T-helper 2 cell treated with Interferon-gamma antibody and Interleukin-4, amounts not matched to agents 5 μg/mL and 100 μg/mL, for 36 hours (primary cell): ENCODE data around the gene RAD51B.
"Not testable (repeated sequence)": the region's sequence is repeated elsewhere in the genome, so short reads cannot be mapped to it uniquely, and the experiment has no call there.

Source experiments
- DNase-seq: peaks from one replicate; pipeline ENCODE4 v3.0.0; 2021; ENCODE audit warnings: low spot score
- H3K27ac Mint-ChIP-seq: one replicate; pipeline ENCODE4 v1.8.0; 2021; ENCODE audit warnings: mild to moderate bottlenecking, mixed read lengths
- H3K27me3 Mint-ChIP-seq: one replicate; pipeline ENCODE4 v1.8.0; 2021; ENCODE audit warnings: low read depth, mixed read lengths
- H3K36me3 Mint-ChIP-seq: one replicate; pipeline ENCODE4 v1.8.0; 2021; ENCODE audit warnings: low read depth, mixed read lengths
- H3K4me1 Mint-ChIP-seq: one replicate; pipeline ENCODE4 v1.8.0; 2021; ENCODE audit warnings: low read depth, mixed read lengths
- H3K4me3 Mint-ChIP-seq: one replicate; pipeline ENCODE4 v1.8.0; 2022; ENCODE audit warnings: mild to moderate bottlenecking, moderate library complexity, mixed read lengths
- H3K9me3 Mint-ChIP-seq: one replicate; pipeline ENCODE4 v1.8.0; 2021; ENCODE audit warnings: mixed read lengths

Gene RAD51B

GRCh38 chr14:67982711-67983608 is 163.4 kb downstream of the RAD51B start:
- H3K9me3 Mint-ChIP-seq: no peaks in the 10 kb centered on the region
- H3K27me3 Mint-ChIP-seq: no peaks in the 10 kb centered on the region
- no peak overlapping the region for H3K4me3 Mint-ChIP-seq
- no peak for DNase-seq
- H3K36me3 Mint-ChIP-seq: no peaks in the 10 kb centered on the region
- no peaks in the 10 kb centered on the region for H3K4me1 Mint-ChIP-seq
- no peak overlapping the region for H3K27ac Mint-ChIP-seq

GRCh38 chr14:67984274-67984673 is 164.7 kb downstream of the RAD51B start:
- Mint-ChIP-seq H3K27me3 (no peaks in the 10 kb centered on the region), H3K27ac (no peak overlapping the region), H3K4me3 (no peak overlapping the region), H3K4me1 (no peaks in the 10 kb centered on the region), H3K9me3 (no peaks in the 10 kb centered on the region), H3K36me3 (no peaks in the 10 kb centered on the region)
- DNase-seq: no peak

GRCh38 chr14:67986131-67986841 is 166.7 kb downstream of the RAD51B start:
- Mint-ChIP-seq H3K4me3 (no peak overlapping the region), H3K9me3 (no peaks in the 10 kb centered on the region), H3K27me3 (no peaks in the 10 kb centered on the region), H3K4me1 (no peaks in the 10 kb centered on the region), H3K36me3 (no peaks in the 10 kb centered on the region), H3K27ac (no peak overlapping the region)
- DNase-seq: no peak

GRCh38 chr14:67987606-67988005 is 168.0 kb downstream of the RAD51B start:
- H3K4me3 Mint-ChIP-seq: no peak overlapping the region
- no peaks in the 10 kb centered on the region for H3K36me3 Mint-ChIP-seq
- DNase-seq: no peak
- H3K9me3 Mint-ChIP-seq: no peaks in the 10 kb centered on the region
- no peaks in the 10 kb centered on the region for H3K4me1 Mint-ChIP-seq
- H3K27ac Mint-ChIP-seq: no peak overlapping the region
- H3K27me3 Mint-ChIP-seq: no peaks in the 10 kb centered on the region

GRCh38 chr14:67988210-67988609 is 168.6 kb downstream of the RAD51B start:
- not testable (repeated sequence) for H3K27me3 Mint-ChIP-seq, DNase-seq, H3K4me1 Mint-ChIP-seq, H3K36me3 Mint-ChIP-seq, H3K4me3 Mint-ChIP-seq, H3K27ac Mint-ChIP-seq, H3K9me3 Mint-ChIP-seq

GRCh38 chr14:67990576-67990975 is 171.0 kb downstream of the RAD51B start:
- Mint-ChIP-seq H3K9me3 (no peaks in the 10 kb centered on the region), H3K27ac (no peak overlapping the region), H3K4me3 (no peak overlapping the region), H3K36me3 (no peaks in the 10 kb centered on the region), H3K27me3 (no peaks in the 10 kb centered on the region), H3K4me1 (no peaks in the 10 kb centered on the region)
- no peak for DNase-seq

- no peak for DNase-seq
- no peaks in the 10 kb centered on the region for H3K36me3 Mint-ChIP-seq
- H3K27me3 Mint-ChIP-seq: no peaks in the 10 kb centered on the region
- no peak overlapping the region for H3K4me3 Mint-ChIP-seq
- H3K4me1 Mint-ChIP-seq: no peaks in the 10 kb centered on the region
- no peaks in the 10 kb centered on the region for H3K9me3 Mint-ChIP-seq
- no peak overlapping the region for H3K27ac Mint-ChIP-seq
These were observed 175.0 kb downstream of the RAD51B start for GRCh38 chr14:67994531-67994930.

- H3K36me3 Mint-ChIP-seq: no peaks in the 10 kb centered on the region
- DNase-seq: no peak
- H3K4me1 Mint-ChIP-seq: no peaks in the 10 kb centered on the region
- no peaks in the 10 kb centered on the region for H3K27me3 Mint-ChIP-seq
- H3K4me3 Mint-ChIP-seq: no peak overlapping the region
- no peak overlapping the region for H3K27ac Mint-ChIP-seq
- H3K9me3 Mint-ChIP-seq: no peaks in the 10 kb centered on the region
These were observed 176.7 kb downstream of the RAD51B start for GRCh38 chr14:67996235-67996634.

GRCh38 chr14:67998834-67999233 is 179.3 kb downstream of the RAD51B start:
- Mint-ChIP-seq H3K27ac (no peak overlapping the region), H3K4me3 (no peak overlapping the region), H3K9me3 (no peaks in the 10 kb centered on the region), H3K4me1 (no peaks in the 10 kb centered on the region), H3K36me3 (no peaks in the 10 kb centered on the region), H3K27me3 (no peaks in the 10 kb centered on the region)
- no peak for DNase-seq

GRCh38 chr14:67999290-67999689 is 179.7 kb downstream of the RAD51B start:
- Mint-ChIP-seq H3K4me1 (no peaks in the 10 kb centered on the region), H3K4me3 (no peak overlapping the region), H3K27ac (no peak overlapping the region), H3K27me3 (no peaks in the 10 kb centered on the region), H3K9me3 (no peaks in the 10 kb centered on the region), H3K36me3 (no peaks in the 10 kb centered on the region)
- DNase-seq: no peak

GRCh38 chr14:67999705-68000384 is 180.3 kb downstream of the RAD51B start:
- no peak for DNase-seq
- Mint-ChIP-seq H3K27ac (no peak overlapping the region), H3K4me1 (no peaks in the 10 kb centered on the region), H3K27me3 (no peaks in the 10 kb centered on the region), H3K9me3 (no peaks in the 10 kb centered on the region), H3K4me3 (no peak overlapping the region), H3K36me3 (no peaks in the 10 kb centered on the region)

- H3K36me3 Mint-ChIP-seq: no peaks in the 10 kb centered on the region
- no peak overlapping the region for H3K27ac Mint-ChIP-seq
- no peak overlapping the region for H3K4me3 Mint-ChIP-seq
- H3K9me3 Mint-ChIP-seq: no peaks in the 10 kb centered on the region
- no peaks in the 10 kb centered on the region for H3K27me3 Mint-ChIP-seq
- H3K4me1 Mint-ChIP-seq: no peaks in the 10 kb centered on the region
- no peak for DNase-seq
These were observed 180.9 kb downstream of the RAD51B start for GRCh38 chr14:68000511-68000910.

GRCh38 chr14:68008491-68008890 is 188.9 kb downstream of the RAD51B start:
- H3K36me3 Mint-ChIP-seq: no peaks in the 10 kb centered on the region
- no peaks in the 10 kb centered on the region for H3K9me3 Mint-ChIP-seq
- H3K4me3 Mint-ChIP-seq: no peak overlapping the region
- H3K27ac Mint-ChIP-seq: no peak overlapping the region
- no peak for DNase-seq
- peaks cover 4% of the 10 kb centered on the region for H3K27me3 Mint-ChIP-seq
- H3K4me1 Mint-ChIP-seq: no peaks in the 10 kb centered on the region

GRCh38 chr14:68011406-68012028 is 191.9 kb downstream of the RAD51B start:
- Mint-ChIP-seq H3K27ac (no peak overlapping the region), H3K4me3 (no peak overlapping the region), H3K36me3 (no peaks in the 10 kb centered on the region), H3K9me3 (no peaks in the 10 kb centered on the region), H3K27me3 (peaks cover 4% of the 10 kb centered on the region), H3K4me1 (no peaks in the 10 kb centered on the region)
- DNase-seq: no peak
